ENCODE measurements around the gene MGAT1.

DNA sequence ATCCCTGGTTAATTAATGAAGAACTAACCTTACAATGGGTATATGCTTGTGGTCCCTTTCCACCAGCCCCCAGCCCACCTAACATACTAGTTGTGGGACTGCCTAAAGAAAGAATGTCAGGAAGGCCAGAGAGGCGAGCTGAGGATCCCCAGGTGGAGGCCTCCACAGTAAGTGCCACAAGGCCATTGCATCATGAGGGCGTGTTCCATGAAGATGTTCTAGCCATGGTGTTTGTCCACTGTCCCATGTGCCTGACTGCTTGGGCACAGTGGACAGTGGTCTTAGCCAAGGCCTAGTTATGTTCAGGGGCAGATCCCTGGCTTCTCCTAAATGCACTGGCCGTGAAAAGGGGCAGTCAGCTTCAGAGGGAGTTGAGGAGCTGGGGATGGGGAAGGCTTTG, 37.3 kb upstream of the MGAT1 start:
- TF ChIP-seq TAF1 (IDR thresholded peaks at IDR 0.05; ENCODE audit: low read depth, low read length) = no peak
- TF ChIP-seq POLR2A (IDR thresholded peaks at IDR 0.05; ENCODE audit: low read depth, low read length) = no peak
